SK-N-SH (cell line): ENCODE data around the gene RABGAP1L. TPM values are rescaled to one million over a fixed set of nuclear protein-coding genes. Genes with fewer than 3 reads are reported as not detected.

Experiments
- CTCF ChIA-PET: fragments of 300-600, 350-600 bp; formaldehyde crosslinking; extraction: SDS; loops from one replicate; lab custom pipeline; 2021; lab: Yijun Ruan, JAX
- POLR2A ChIA-PET: fragments of 350-600 bp; sonication (Branson Sonifier 250); formaldehyde crosslinking; extraction: SDS; loops from one replicate; lab custom pipeline; 2020; ENCODE audit warnings: antibody characterized with exemption, inconsistent platforms; lab: Yijun Ruan, JAX
- DNase-seq: peaks from one replicate; pipeline ENCODE4 v3.0.0; 2012
- H2AFZ ChIP-seq: fragments of 200-600 bp; sonication (generic); 2 replicates; pipeline ENCODE4 v1.8.1; 2016; ENCODE audit warnings: antibody characterized with exemption, mild to moderate bottlenecking, low read depth
- H3F3A ChIP-seq: fragments of 200-600 bp; sonication (generic); replicated peaks from 2 replicates; pipeline ENCODE3; 2016; ENCODE audit warnings: antibody characterized with exemption, mild to moderate bottlenecking; ENCODE audit not compliant: insufficient read depth
- H3K27ac ChIP-seq, 2 experiments: fragments of 200-500 bp in 1 of 2; fragments of 200-600 bp in 1 of 2; sonication (Bioruptor generic) in 1 of 2; sonication (generic), shearing (Covaris generic) in 1 of 2; 2 replicates each; pipeline versions ENCODE4 v1.5.1 to v1.6.1; 2014 to 2016; ENCODE audit warnings: low read depth in 2 of 2, inconsistent platforms in 1 of 2, low read length in 1 of 2, mild to moderate bottlenecking in 1 of 2, mixed read lengths in 1 of 2
- H3K27me3 ChIP-seq: fragments of 200-600 bp; sonication (generic), shearing (Covaris generic); 2 replicates; pipeline ENCODE4 v1.6.1; 2016; ENCODE audit warnings: mixed run types; ENCODE audit not compliant: insufficient read depth
- H3K36me3 ChIP-seq, 2 experiments: fragments of 200-500 bp in 1 of 2; fragments of 200-600 bp in 1 of 2; sonication (Bioruptor generic) in 1 of 2; sonication (generic) in 1 of 2; replicated peaks in 1 of 2; 2 replicates each; pipeline versions ENCODE3 to v1.5.1; 2014 to 2016; ENCODE audit warnings: low read length in 1 of 2, mild to moderate bottlenecking in 1 of 2; ENCODE audit not compliant: insufficient read depth in 2 of 2, control insufficient read depth in 1 of 2
- H3K4me1 ChIP-seq, 2 experiments: fragments of 200-500 bp in 1 of 2; fragments of 200-600 bp in 1 of 2; sonication (Bioruptor generic) in 1 of 2; sonication (generic), shearing (Covaris generic) in 1 of 2; 2 replicates each; pipeline versions ENCODE4 v1.5.1 to v1.6.1; 2014 to 2016; ENCODE audit warnings: low read depth in 1 of 2, low read length in 1 of 2, mixed run types in 1 of 2; ENCODE audit not compliant: insufficient read depth in 2 of 2, control insufficient read depth in 1 of 2
- H3K4me2 ChIP-seq: fragments of 200-600 bp; sonication (generic), shearing (Covaris generic); 2 replicates; pipeline ENCODE4 v1.6.1; 2017; ENCODE audit warnings: mixed run types
- H3K4me3 ChIP-seq, 2 experiments: fragments of 200-500 bp in 1 of 2; fragments of 200-600 bp in 1 of 2; sonication (Bioruptor generic) in 1 of 2; sonication (generic), shearing (Covaris generic) in 1 of 2; 2 replicates each; pipeline versions ENCODE4 v1.5.1 to v1.8.1; 2014 to 2016; ENCODE audit warnings: low read depth in 2 of 2, inconsistent platforms in 1 of 2, low read length in 1 of 2, mild to moderate bottlenecking in 1 of 2, mixed read lengths in 1 of 2, moderate library complexity in 1 of 2
- H3K79me2 ChIP-seq: fragments of 200-600 bp; sonication (generic); 2 replicates; pipeline ENCODE4 v1.8.1; 2017; ENCODE audit warnings: mild to moderate bottlenecking; ENCODE audit not compliant: insufficient read depth
- H3K9ac ChIP-seq: fragments of 200-600 bp; sonication (generic); 2 replicates; pipeline ENCODE4 v1.6.1; 2017; ENCODE audit warnings: mixed run types
- H3K9me2 ChIP-seq: fragments of 200-600 bp; sonication (generic); 2 replicates; pipeline ENCODE4 v1.6.1; 2017; ENCODE audit warnings: mixed run types
- H3K9me3 ChIP-seq: fragments of 200-600 bp; sonication (generic); 2 replicates; pipeline ENCODE4 v1.6.1; 2017; ENCODE audit warnings: mixed run types, mild to moderate bottlenecking, moderate library complexity
- H4K20me1 ChIP-seq: fragments of 200-600 bp; sonication (generic); 2 replicates; pipeline ENCODE4 v1.6.1; 2017; ENCODE audit warnings: mild to moderate bottlenecking, mixed run types; ENCODE audit not compliant: insufficient read depth
- CHD2 ChIP-seq: fragments of 150-350 bp; IDR thresholded peaks from 2 replicates; pipeline ENCODE4 v1.6.1; 2018; ENCODE audit warnings: low read length; ENCODE audit not compliant: partially characterized antibody
- EZH2phosphoT487 ChIP-seq: fragments of 200-600 bp; sonication (generic); IDR thresholded peaks from 2 replicates; pipeline ENCODE4 v1.6.1; 2017; ENCODE audit warnings: low read depth, mixed run types, mild to moderate bottlenecking, antibody characterized with exemption, moderate library complexity, borderline replicate concordance
- FOSL2 ChIP-seq: IDR thresholded peaks from 2 replicates; pipeline ENCODE4 v1.4.0; 2012; ENCODE audit warnings: low read depth, mild to moderate bottlenecking, moderate library complexity, borderline replicate concordance
- RCOR1 ChIP-seq: fragments of 150-350 bp; IDR thresholded peaks from 2 replicates; pipeline ENCODE4 v1.6.1; 2017; ENCODE audit warnings: antibody characterized with exemption, low read length
- RXRA ChIP-seq: IDR thresholded peaks from 2 replicates; pipeline ENCODE4 v1.4.0; 2012; ENCODE audit warnings: low read depth, mild to moderate bottlenecking, borderline replicate concordance
- ZBTB33 ChIP-seq: IDR thresholded peaks from 2 replicates; pipeline ENCODE4 v1.4.0; 2012; ENCODE audit warnings: low read depth, borderline replicate concordance
- WGBS: methylation state at CpG from one replicate; pipeline ENCODE4 v1.1.6; 2017; ENCODE audit warnings: low lambda C conversion rate; 5-methylcytosine and 5-hydroxymethylcytosine counted together
- polyA plus RNA-seq, 3 experiments: library from polyadenylated mRNA; depleted of rRNA; stranded (reverse); fragments of >200 nt; gene quantifications; 2 replicates each; pipeline ENCODE4 v1.2.3, GENCODE V29; 2012

The RABGAP1L gene
- polyA plus RNA-seq, 1 of the 3 experiments (the other 2 are of a cell fraction) = 7.2 TPM

GRCh38 chr1:174637487-174637886, 478.2 kb downstream of the RABGAP1L start:
- no peaks in the 10 kb centered on the region for H3K27me3 ChIP-seq
- H4K20me1 ChIP-seq = no peaks in the 10 kb centered on the region
- H3K4me2 ChIP-seq = no peak overlapping the region
- no peaks in the 10 kb centered on the region for H3K9me2 ChIP-seq
- peaks cover 0 to 4% of the 10 kb centered on the region in 2 experiments for H3K36me3 ChIP-seq
- H3K27ac ChIP-seq = no peak overlapping the region
- 91% methylated on average over 4 of the region's 4 CpGs for WGBS
- no peaks in the 10 kb centered on the region for H3K79me2 ChIP-seq
- H3F3A ChIP-seq = peaks cover 4% of the 10 kb centered on the region
- no peak for TF ChIP-seq CHD2
- no peak for TF ChIP-seq ZBTB33
- ChIA-PET POLR2A (no interaction called here), CTCF (no interaction called here)
- no peak overlapping the region for H2AFZ ChIP-seq
- H3K4me1 ChIP-seq = no peaks in the 10 kb centered on the region
- no peaks in the 10 kb centered on the region for H3K9me3 ChIP-seq
- H3K4me3 ChIP-seq = no peak overlapping the region
- no peak overlapping the region for H3K9ac ChIP-seq
- DNase-seq = no peak

- TF ChIP-seq FOSL2 = no peak
- no peak overlapping the region for H2AFZ ChIP-seq
- H3K79me2 ChIP-seq = no peaks in the 10 kb centered on the region
- H3K9ac ChIP-seq = no peak overlapping the region
- no peak for DNase-seq
- WGBS = 78% methylated on average over 1 of the region's 1 CpG
- H3K4me3 ChIP-seq = no peak overlapping the region
- no peak overlapping the region for H3K27ac ChIP-seq
- CTCF ChIA-PET = interaction anchor here (1.1 kb wide), 1 partner anchor 87 kb away, joined by 5 read pairs; no protein-coding TSS in a partner anchor
- H3F3A ChIP-seq = peaks cover 4% of the 10 kb centered on the region
- no peak overlapping the region for H3K4me2 ChIP-seq
- no peaks in the 10 kb centered on the region for H3K9me2 ChIP-seq
- H3K27me3 ChIP-seq = no peaks in the 10 kb centered on the region
- H3K4me1 ChIP-seq = no peaks in the 10 kb centered on the region
- POLR2A ChIA-PET = no interaction called here
- H3K9me3 ChIP-seq = no peaks in the 10 kb centered on the region
- peaks cover 0 to 4% of the 10 kb centered on the region in 2 experiments for H3K36me3 ChIP-seq
- no peaks in the 10 kb centered on the region for H4K20me1 ChIP-seq
Measured at GRCh38 chr1:174639461-174639860, 480.1 kb downstream of the RABGAP1L start.

- Histone ChIP-seq H3K9me2 (no peaks in the 10 kb centered on the region), H3K4me2 (no peak overlapping the region), H3K9ac (no peak overlapping the region), H3K9me3 (no peaks in the 10 kb centered on the region), H3K4me3 (no peak overlapping the region), H3K27ac (no peak overlapping the region), H3K79me2 (no peaks in the 10 kb centered on the region), H3K4me1 (no peaks in the 10 kb centered on the region), H3K36me3 (peaks cover 0 to 4% of the 10 kb centered on the region in 2 experiments), H2AFZ (no peak overlapping the region), H3K27me3 (no peaks in the 10 kb centered on the region), H3F3A (peaks cover 4% of the 10 kb centered on the region), H4K20me1 (no peaks in the 10 kb centered on the region)
- CTCF ChIA-PET = no interaction called here
- no peak for DNase-seq
- 86% methylated on average over 1 of the region's 1 CpG for WGBS
- TF ChIP-seq FOSL2 = no peak
- TF ChIP-seq RXRA = no peak
- no peak for TF ChIP-seq RCOR1
- TF ChIP-seq EZH2phosphoT487 = no peak
- POLR2A ChIA-PET = no interaction called here
Measured at GRCh38 chr1:174640783-174641182, 481.5 kb downstream of the RABGAP1L start.
